Panc1 (cell line): Measurements from ENCODE around the gene RRP36. TPM values are rescaled to one million over a fixed set of nuclear protein-coding genes. Genes with fewer than 3 reads are reported as not detected.
"Not testable (repeated sequence)": the region's sequence is repeated elsewhere in the genome, so short reads cannot be mapped to it uniquely, and the experiment has no call there.

ENCODE experiments used
- ATAC-seq: fragments of 200-7000 bp; cut with Tn5 transposase; 2 replicates; pipeline ENCODE4 v1.9.1; 2020; ENCODE audit warnings: mild to moderate bottlenecking, moderate library complexity
- BruUV-seq: library from RNA; stranded (reverse); fragments of 400-500 nt; replicated peaks from 2 replicates; lab custom pipeline; 2021; lab: Mats Ljungman, UMichigan
- CTCF ChIA-PET: fragments of 300-600 bp; sonication (Branson Sonifier 250); formaldehyde crosslinking; loops from one replicate; lab custom pipeline; 2022; ENCODE audit warnings: antibody characterized with exemption; lab: Charles Lee
- POLR2A ChIA-PET: fragments of 300-600 bp; sonication (Branson Sonifier 250); formaldehyde crosslinking; loops from one replicate; lab custom pipeline; 2022; ENCODE audit warnings: antibody characterized with exemption; lab: Charles Lee
- DNase-seq: peaks from one replicate; pipeline ENCODE4 v3.0.0-alpha.2; 2010; ENCODE audit warnings: low read depth, low spot score
- H3K27ac ChIP-seq: 2 replicates; pipeline ENCODE4 v1.5.1; 2011; ENCODE audit warnings: mild to moderate bottlenecking, low read length, inconsistent platforms
- H3K27me3 ChIP-seq: fragments of 200-500 bp; sonication (Bioruptor generic); 2 replicates; pipeline ENCODE4 v1.6.0; 2014; ENCODE audit warnings: low read length, inconsistent platforms; ENCODE audit not compliant: control insufficient read depth, insufficient read depth
- H3K36me3 ChIP-seq: fragments of 200-500 bp; sonication (Bioruptor generic); 2 replicates; pipeline ENCODE4 v1.5.1; 2014; ENCODE audit warnings: inconsistent platforms, mild to moderate bottlenecking, low read length, moderate library complexity; ENCODE audit not compliant: control insufficient read depth, insufficient read depth
- H3K4me1 ChIP-seq: 2 replicates; pipeline ENCODE4 v1.5.1; 2011; ENCODE audit warnings: inconsistent platforms, mild to moderate bottlenecking, low read length, moderate library complexity; ENCODE audit not compliant: control insufficient read depth, insufficient read depth
- H3K4me3 ChIP-seq, 2 experiments: 2 replicates each; pipeline ENCODE4 v1.5.1; 2011 to 2012; ENCODE audit warnings: low read depth in 2 of 2, low read length in 2 of 2, mild to moderate bottlenecking in 2 of 2, inconsistent platforms in 1 of 2, moderate library complexity in 1 of 2
- H3K9me3 ChIP-seq: fragments of 200-500 bp; sonication (Bioruptor generic); 2 replicates; pipeline ENCODE4 v1.5.1; 2014; ENCODE audit warnings: low read depth, mild to moderate bottlenecking, inconsistent platforms, low read length, moderate library complexity; ENCODE audit not compliant: control insufficient read depth, insufficient read depth
- CTCF ChIP-seq: fragments of 450-650 bp; IDR thresholded peaks from 2 replicates; pipeline ENCODE4 v1.5.1; 2017; ENCODE audit warnings: mild to moderate bottlenecking
- POLR2AphosphoS5 ChIP-seq: IDR thresholded peaks from 2 replicates; pipeline ENCODE4 v1.6.1; 2012; ENCODE audit warnings: mild to moderate bottlenecking, low read depth, low read length, moderate library complexity
- REST ChIP-seq, 2 experiments: IDR thresholded peaks; 2 replicates each; pipeline ENCODE4 v1.6.1; 2011 to 2012; ENCODE audit warnings: low read depth in 2 of 2, control low read depth in 1 of 2, low read length in 1 of 2, mild to moderate bottlenecking in 1 of 2, moderate library complexity in 1 of 2; ENCODE audit not compliant: insufficient read depth in 1 of 2
- SIN3A ChIP-seq: IDR thresholded peaks from 2 replicates; pipeline ENCODE4 v1.6.1; 2012; ENCODE audit warnings: low read depth, mild to moderate bottlenecking, low read length, moderate library complexity, borderline replicate concordance; ENCODE audit not compliant: insufficient read depth
- TCF7L2 ChIP-seq: IDR thresholded peaks from 2 replicates; pipeline ENCODE4 v1.6.1; 2011; ENCODE audit warnings: mild to moderate bottlenecking, low read depth, low read length, inconsistent platforms
- in situ Hi-C: cut with HindIII; loops from 2 replicates; pipeline ENCODE4 v1.10.0; 2016; ENCODE audit warnings: low sequenced_read_pairs, low pct_unique_long_range_greater_than_20kb
- intact Hi-C: fragments of 100-400 bp; cut with micrococcal nuclease; formaldehyde crosslinking; loops from one replicate; pipeline ENCODE4 v1.10.0; 2022; ENCODE audit not compliant: unreplicated experiment
- total RNA-seq: library from RNA; stranded (reverse); gene quantifications from one replicate; pipeline ENCODE4 v1.2.1, GENCODE V29; 2021; ENCODE audit not compliant: unreplicated experiment

The RRP36 gene
- total RNA-seq, 1 experiment from 2014 or later, result 106 TPM

GRCh38 chr6:42996513-42996912, 24.9 kb upstream of the RRP36 start:
- in situ Hi-C loops, result no loop called here
- Histone ChIP-seq H3K36me3 (no peaks in the 10 kb centered on the region), H3K4me1 (no peaks in the 10 kb centered on the region), H3K27me3 (no peaks in the 10 kb centered on the region), H3K4me3 (no peak overlapping the region), H3K27ac (no peak overlapping the region), H3K9me3 (no peaks in the 10 kb centered on the region)
- DNase-seq (no peak), ATAC-seq (no peak)
- no TSS peak for BruUV-seq
- no peak for TF ChIP-seq REST (IDR thresholded peaks at IDR 0.05; ENCODE audit: insufficient read depth in 1 of 2, low read depth in 2 of 2, low read length in 1 of 2)
- no peak for TF ChIP-seq CTCF
- TF ChIP-seq SIN3A, result no peak
- no peak for TF ChIP-seq POLR2AphosphoS5
- no peak for TF ChIP-seq TCF7L2
- CTCF ChIA-PET, result no interaction called here
- intact Hi-C loops, result no loop called here
- POLR2A ChIA-PET, result interaction anchor here (0.6 to 0.7 kb wide), 2 partner anchors 36 to 238 kb away, joined by 3 to 5 read pairs; partner anchors contain the start of gene GNMT

- POLR2A ChIA-PET, CTCF ChIA-PET, in situ Hi-C loops, H3K27me3 ChIP-seq, ATAC-seq, H3K9me3 ChIP-seq, BruUV-seq, H3K36me3 ChIP-seq, DNase-seq, H3K27ac ChIP-seq, H3K4me1 ChIP-seq, intact Hi-C loops, H3K4me3 ChIP-seq: not testable (repeated sequence)
Measured at GRCh38 chr6:42998205-42998604, 23.2 kb upstream of the RRP36 start.

- H3K27ac ChIP-seq, result no peak overlapping the region
- POLR2A ChIA-PET, result no interaction called here
- intact Hi-C loops, result no loop called here
- TF ChIP-seq REST (IDR thresholded peaks at IDR 0.05; ENCODE audit: insufficient read depth in 1 of 2, low read depth in 2 of 2, low read length in 1 of 2), result no peak
- no peak for TF ChIP-seq POLR2AphosphoS5
- TF ChIP-seq CTCF, result no peak
- no peak for TF ChIP-seq TCF7L2
- no peak for TF ChIP-seq SIN3A
- H3K4me1 ChIP-seq, result no peaks in the 10 kb centered on the region
- in situ Hi-C loops, result no loop called here
- H3K4me3 ChIP-seq, result no peak overlapping the region
- BruUV-seq, result no TSS peak
- no peaks in the 10 kb centered on the region for H3K27me3 ChIP-seq
- ATAC-seq (no peak), DNase-seq (no peak)
- no peaks in the 10 kb centered on the region for H3K36me3 ChIP-seq
- H3K9me3 ChIP-seq, result no peaks in the 10 kb centered on the region
- CTCF ChIA-PET, result interaction anchor here (0.7 kb wide), 1 partner anchor 214 kb away, joined by 3 read pairs; no protein-coding TSS in a partner anchor
Measured at GRCh38 chr6:43001843-43002242, 19.6 kb upstream of the RRP36 start.
